ENCODE results near the gene SPDYE2B.
"Not testable (repeated sequence)": the region's sequence is repeated elsewhere in the genome, so short reads cannot be mapped to it uniquely, and the experiment has no call there.

SPDYE2B gene, protein sequence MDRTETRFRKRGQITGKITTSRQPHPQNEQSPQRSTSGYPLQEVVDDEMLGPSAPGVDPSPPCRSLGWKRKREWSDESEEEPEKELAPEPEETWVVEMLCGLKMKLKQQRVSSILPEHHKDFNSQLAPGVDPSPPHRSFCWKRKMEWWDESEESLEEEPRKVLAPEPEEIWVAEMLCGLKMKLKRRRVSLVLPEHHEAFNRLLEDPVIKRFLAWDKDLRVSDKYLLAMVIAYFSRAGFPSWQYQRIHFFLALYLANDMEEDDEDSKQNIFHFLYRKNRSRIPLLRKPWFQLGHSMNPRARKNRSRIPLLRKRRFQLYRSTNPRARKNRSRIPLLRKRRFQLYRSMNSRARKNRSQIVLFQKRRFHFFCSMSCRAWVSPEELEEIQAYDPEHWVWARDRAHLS

GRCh38 chr7:102649924-102650323 lies at the start of gene SPDYE2B:
SPDYE2B (plus strand) TSS chr7:102650319; CDS start chr7:102652349, 2,030 bp downstream.
- not testable (repeated sequence) for DNase-seq

- not testable (repeated sequence) for DNase-seq
Measured at GRCh38 chr7:102602317-102602716, 47.8 kb upstream of the SPDYE2B start.

GRCh38 chr7:102604431-102605145 lies 45.5 kb upstream of the SPDYE2B start:
- DNase-seq: not testable (repeated sequence)

DNA sequence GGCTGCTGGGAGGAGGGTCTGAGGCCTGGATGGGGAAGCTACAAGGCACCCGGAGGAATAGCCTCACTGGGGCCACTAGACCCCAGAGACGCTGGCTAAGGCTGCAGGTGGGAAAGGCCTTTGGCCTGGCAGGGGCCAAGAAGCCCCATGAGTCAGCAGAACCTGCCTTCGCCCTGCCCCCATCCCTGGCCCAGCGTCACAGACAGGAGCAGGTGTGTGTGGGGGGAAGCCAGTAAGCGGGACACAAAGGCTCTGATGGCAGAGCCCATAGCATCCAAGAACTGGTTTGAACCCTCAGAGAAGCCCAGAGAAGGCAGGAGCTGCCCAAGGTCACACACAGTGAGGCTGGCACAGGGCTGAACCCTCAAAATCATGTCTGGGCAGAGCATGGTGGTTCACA lies 43.3 kb upstream of the SPDYE2B start:
- not testable (repeated sequence) for DNase-seq

GRCh38 chr7:102609734-102610133 lies 40.4 kb upstream of the SPDYE2B start:
- not testable (repeated sequence) for DNase-seq

DNA sequence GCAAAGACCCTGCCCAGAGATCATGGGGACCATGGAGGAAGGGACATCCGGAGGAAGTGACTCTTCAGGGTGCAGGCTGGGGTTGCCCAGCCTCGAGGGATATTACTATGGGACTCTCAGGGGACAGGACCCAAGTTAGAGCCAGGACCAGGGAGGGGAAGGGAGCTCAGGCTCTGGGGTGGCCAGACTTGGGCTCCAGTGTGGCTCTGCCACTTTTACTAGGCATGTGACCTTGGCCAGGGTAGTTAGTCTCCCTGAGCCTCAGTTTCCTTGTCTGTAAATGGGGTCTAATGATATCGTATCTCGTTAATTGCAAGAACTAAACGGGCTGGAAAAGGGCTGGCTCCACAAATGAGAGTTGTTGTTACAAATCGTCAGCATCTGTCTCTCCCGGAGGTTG lies 39.7 kb upstream of the SPDYE2B start:
- not testable (repeated sequence) for DNase-seq

DNA sequence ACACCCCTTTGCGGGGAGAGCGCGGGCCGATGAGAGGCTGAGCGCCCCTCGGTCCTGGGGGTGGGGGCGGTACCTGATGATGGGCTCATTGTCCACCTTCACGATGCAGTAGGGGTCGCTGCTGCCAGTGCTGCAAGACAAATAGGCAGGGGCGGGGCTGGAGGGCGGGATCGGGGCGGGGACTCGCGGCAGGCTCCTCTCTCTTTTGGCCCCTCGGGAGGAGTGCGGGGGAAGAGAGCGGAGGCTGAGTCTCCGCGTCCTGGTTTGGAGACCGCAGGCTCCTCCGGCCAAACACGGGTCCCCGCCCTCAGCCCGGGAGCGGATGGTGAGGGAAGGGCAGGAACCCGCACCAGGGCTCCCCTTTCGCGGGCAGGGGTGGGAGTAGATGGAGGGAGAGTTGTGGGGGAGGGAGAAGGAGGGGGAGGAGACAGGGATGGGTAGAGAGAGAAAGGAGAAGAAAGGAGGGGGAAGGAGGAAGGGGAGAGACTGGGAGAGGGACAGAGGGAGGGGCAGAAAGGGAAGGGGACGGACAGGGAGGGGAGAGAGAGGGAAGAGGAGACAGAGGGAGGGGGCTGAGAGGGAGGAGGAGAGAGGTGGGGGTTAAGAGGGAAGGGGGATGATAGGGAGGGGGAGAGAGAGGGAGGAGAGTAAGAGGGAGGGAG lies 39.0 kb upstream of the SPDYE2B start:
- DNase-seq: not testable (repeated sequence)

- not testable (repeated sequence) for DNase-seq
Measured at GRCh38 chr7:102611675-102612325, 38.3 kb upstream of the SPDYE2B start.

GRCh38 chr7:102613575-102614345 lies 36.4 kb upstream of the SPDYE2B start:
- not testable (repeated sequence) for DNase-seq

GRCh38 chr7:102614346-102614697 lies 35.8 kb upstream of the SPDYE2B start:
- not testable (repeated sequence) for DNase-seq

GRCh38 chr7:102614873-102615272 lies 35.2 kb upstream of the SPDYE2B start:
- DNase-seq: not testable (repeated sequence)

- DNase-seq: not testable (repeated sequence)
Measured at GRCh38 chr7:102615930-102616329, 34.2 kb upstream of the SPDYE2B start.

GRCh38 chr7:102616507-102617125 lies 33.5 kb upstream of the SPDYE2B start, which contains the start of gene RASA4:
RASA4 (minus strand) TSS chr7:102616756; CDS start chr7:102616689, 67 bp downstream.
- DNase-seq: not testable (repeated sequence)

DNA sequence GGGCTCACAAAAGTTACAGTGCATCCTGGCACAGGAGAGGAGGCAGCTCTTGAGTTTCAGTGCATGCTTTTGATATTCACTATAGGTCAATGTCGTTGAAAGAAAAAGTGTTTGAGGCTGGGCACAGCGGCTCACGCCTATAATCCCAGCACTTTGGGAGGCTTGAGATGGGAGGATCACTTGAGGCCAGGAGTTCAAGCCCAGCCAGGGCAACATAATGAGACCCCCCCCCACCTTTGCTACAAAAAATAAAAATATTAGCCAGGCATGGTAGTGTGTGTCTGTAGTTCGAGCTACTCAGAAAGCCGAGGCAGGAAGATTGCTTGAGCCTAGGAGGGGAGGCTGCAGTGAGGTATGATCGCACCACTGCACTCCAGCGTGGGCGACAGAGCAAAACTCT lies 32.0 kb upstream of the SPDYE2B start:
- not testable (repeated sequence) for DNase-seq

DNA sequence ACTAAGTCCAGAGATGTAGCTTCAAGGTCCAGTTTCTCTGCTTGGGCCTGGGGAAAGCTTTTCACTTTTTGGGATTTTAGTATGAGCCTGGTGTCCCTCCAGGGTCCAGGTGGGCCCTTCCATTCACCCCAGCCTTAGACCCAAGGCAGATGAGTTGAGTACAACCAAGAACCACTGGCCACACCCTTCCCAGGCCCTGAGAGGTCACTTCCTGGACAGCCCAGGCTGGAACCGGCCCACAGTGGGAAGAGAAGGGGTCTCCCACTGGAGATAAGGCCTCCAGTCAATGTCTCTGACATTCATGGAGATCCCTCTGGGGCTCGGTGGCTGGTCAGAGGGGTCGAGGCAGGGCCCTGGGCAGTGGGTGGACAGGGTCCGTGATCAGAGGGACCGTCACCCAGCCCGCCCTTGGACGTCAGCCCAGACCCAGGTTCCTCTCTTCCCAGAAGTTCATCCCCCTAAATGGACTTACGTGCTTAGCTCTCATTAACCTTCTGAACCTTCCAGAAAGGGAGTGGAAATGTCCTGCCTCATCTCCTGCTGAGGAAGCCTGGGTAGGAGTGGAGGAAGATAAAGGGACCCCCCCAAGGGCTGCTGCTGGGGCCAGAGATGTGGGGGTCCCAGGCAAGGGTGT lies 22.7 kb upstream of the SPDYE2B start:
- not testable (repeated sequence) for DNase-seq

DNA sequence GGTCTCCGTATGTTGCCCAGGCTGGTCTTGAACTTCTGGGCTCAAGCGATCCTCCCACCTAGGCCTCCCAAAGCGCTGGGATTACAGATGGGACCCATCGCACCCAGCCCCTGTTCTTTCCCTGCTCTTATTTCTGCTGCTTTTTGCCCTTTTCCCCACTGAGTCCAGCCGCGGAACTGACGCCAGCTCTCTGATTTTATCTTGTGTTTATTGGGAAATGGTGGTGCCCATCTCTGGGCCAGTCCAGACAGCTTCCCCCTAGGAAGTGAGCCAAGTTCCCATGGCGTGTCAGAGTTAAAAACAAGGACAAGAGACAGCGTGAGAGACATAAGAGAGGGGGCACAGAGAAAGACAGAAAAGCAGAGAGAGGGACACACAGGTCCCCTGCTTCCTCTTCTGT lies 19.5 kb upstream of the SPDYE2B start:
- DNase-seq: not testable (repeated sequence)

- DNase-seq: not testable (repeated sequence)
Measured at GRCh38 chr7:102634299-102634698, 15.8 kb upstream of the SPDYE2B start.

DNA sequence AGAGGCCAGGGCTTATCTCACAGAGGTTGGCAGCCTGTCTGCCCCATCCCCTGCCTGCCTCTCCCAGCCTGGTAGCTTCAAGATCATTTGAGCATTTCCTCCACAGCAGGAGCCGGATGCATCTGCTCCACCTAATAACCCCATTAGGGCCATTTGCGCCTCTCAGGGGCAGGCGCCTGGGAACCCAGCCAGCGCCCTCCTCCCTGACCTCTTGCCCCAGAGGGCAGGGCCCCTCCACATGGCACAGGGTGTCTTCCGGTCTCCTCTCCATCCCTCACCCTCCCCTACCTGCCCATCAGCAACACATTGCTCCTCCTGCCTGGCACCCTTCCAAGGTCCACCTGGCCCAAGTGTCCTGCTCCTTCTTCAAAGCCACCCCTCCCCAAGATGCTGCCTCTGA lies 14.8 kb upstream of the SPDYE2B start:
- DNase-seq: not testable (repeated sequence)

- DNase-seq: not testable (repeated sequence)
Measured at GRCh38 chr7:102636956-102637355, 13.2 kb upstream of the SPDYE2B start.

DNA sequence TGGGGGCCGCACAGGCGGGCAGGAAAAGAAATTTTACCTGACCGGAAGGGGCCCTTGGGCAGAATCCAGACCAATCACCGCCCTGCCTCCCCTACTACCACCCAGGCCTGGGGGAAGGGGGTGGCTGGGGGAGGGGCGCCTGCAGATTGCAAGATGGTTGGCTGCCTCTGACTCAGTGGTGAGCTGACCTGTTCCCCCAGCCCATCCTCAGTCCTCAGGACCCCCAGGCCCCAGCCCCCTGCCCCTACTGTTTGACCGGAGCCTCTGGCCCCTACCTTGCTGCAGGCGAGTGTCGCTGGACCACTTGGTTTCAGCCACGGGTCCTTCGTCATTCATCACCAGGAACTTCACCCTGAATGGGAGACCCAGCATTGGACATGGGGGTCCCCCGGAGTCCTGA lies 11.3 kb upstream of the SPDYE2B start:
- not testable (repeated sequence) for DNase-seq
